H9 (cell line): ENCODE data around the gene BRF1. TPM values are rescaled to one million over a fixed set of nuclear protein-coding genes. Genes with fewer than 3 reads are reported as not detected.

Experiments
- DNase-seq: peaks from one replicate; pipeline ENCODE4 v3.0.0-alpha.2; 2017
- H2AFZ ChIP-seq: one replicate; pipeline ENCODE4 v1.6.1; 2013; ENCODE audit warnings: mild to moderate bottlenecking, low read length, control low read depth, moderate library complexity
- H2AK5ac ChIP-seq: 2 replicates; pipeline ENCODE4 v1.6.1; 2013; ENCODE audit warnings: low read length, control low read depth, mixed read lengths; ENCODE audit not compliant: insufficient read length
- H2BK120ac ChIP-seq: one replicate; pipeline ENCODE4 v1.6.1; 2013; ENCODE audit warnings: low read depth, mild to moderate bottlenecking, low read length, control low read depth, inconsistent platforms; ENCODE audit not compliant: poor library complexity, severe bottlenecking
- H2BK12ac ChIP-seq: 2 replicates; pipeline ENCODE4 v1.6.1; 2013; ENCODE audit warnings: low read length, control low read depth, mixed read lengths, low read depth; ENCODE audit not compliant: insufficient read length
- H2BK15ac ChIP-seq: 2 replicates; pipeline ENCODE4 v1.6.1; 2013; ENCODE audit warnings: low read depth, low read length, control low read depth
- H2BK20ac ChIP-seq: one replicate; pipeline ENCODE4 v1.6.1; 2013; ENCODE audit warnings: low read depth, mild to moderate bottlenecking, low read length, control low read depth, inconsistent platforms; ENCODE audit not compliant: poor library complexity, severe bottlenecking
- H2BK5ac ChIP-seq: 2 replicates; pipeline ENCODE4 v1.6.1; 2013; ENCODE audit warnings: low read length, control low read depth, mixed read lengths; ENCODE audit not compliant: insufficient read length
- H3K14ac ChIP-seq: 2 replicates; pipeline ENCODE4 v1.6.1; 2013; ENCODE audit warnings: low read length, control low read depth; ENCODE audit not compliant: insufficient read depth
- H3K18ac ChIP-seq: 2 replicates; pipeline ENCODE4 v1.6.1; 2013; ENCODE audit warnings: low read depth, mild to moderate bottlenecking, mixed read lengths, low read length, control low read depth; ENCODE audit not compliant: insufficient read length
- H3K23ac ChIP-seq: 2 replicates; pipeline ENCODE4 v1.6.1; 2013; ENCODE audit warnings: low read length, control low read depth, mixed read lengths, low read depth; ENCODE audit not compliant: insufficient read length
- H3K23me2 ChIP-seq: 2 replicates; pipeline ENCODE4 v1.6.1; 2013; ENCODE audit warnings: low read depth, mild to moderate bottlenecking, mixed read lengths, low read length, control low read depth; ENCODE audit not compliant: insufficient read length, poor library complexity, severe bottlenecking
- H3K27ac ChIP-seq: 2 replicates; pipeline ENCODE4 v1.5.1; 2013; ENCODE audit warnings: low read length, control low read depth, mixed read lengths, low read depth; ENCODE audit not compliant: insufficient read length
- H3K27me3 ChIP-seq: 2 replicates; pipeline ENCODE4 v1.6.1; 2013; ENCODE audit warnings: low read length, control low read depth, inconsistent platforms; ENCODE audit not compliant: insufficient read depth
- H3K4ac ChIP-seq: 2 replicates; pipeline ENCODE4 v1.6.1; 2013; ENCODE audit warnings: low read depth, mild to moderate bottlenecking, control low read depth, inconsistent platforms, low read length, moderate library complexity
- H3K4me1 ChIP-seq: 2 replicates; pipeline ENCODE4 v1.6.1; 2013; ENCODE audit warnings: low read length, control low read depth, inconsistent platforms; ENCODE audit not compliant: insufficient read depth
- H3K4me2 ChIP-seq: 2 replicates; pipeline ENCODE4 v1.6.1; 2013; ENCODE audit warnings: low read length, control low read depth, mixed read lengths; ENCODE audit not compliant: insufficient read length, insufficient read depth
- H3K56ac ChIP-seq: 2 replicates; pipeline ENCODE4 v1.6.1; 2013; ENCODE audit warnings: low read depth, mild to moderate bottlenecking, mixed read lengths, low read length, control low read depth; ENCODE audit not compliant: insufficient read length
- H3K79me1 ChIP-seq: 2 replicates; pipeline ENCODE4 v1.6.1; 2013; ENCODE audit warnings: low read depth, mild to moderate bottlenecking, moderate library complexity, low read length, control low read depth, inconsistent platforms; ENCODE audit not compliant: insufficient read depth, poor library complexity, severe bottlenecking
- H3K79me2 ChIP-seq: 2 replicates; pipeline ENCODE4 v1.6.1; 2013; ENCODE audit warnings: low read length, control low read depth, inconsistent platforms; ENCODE audit not compliant: insufficient read depth
- H3K9ac ChIP-seq: 2 replicates; pipeline ENCODE4 v1.6.1; 2013; ENCODE audit warnings: low read length, control low read depth, mixed read lengths; ENCODE audit not compliant: insufficient read length; ENCODE audit errors: extremely low read depth
- H3K9me3 ChIP-seq: one replicate; pipeline ENCODE4 v1.6.1; 2013; ENCODE audit warnings: low read depth, low read length, inconsistent platforms; ENCODE audit not compliant: control insufficient read depth
- H3T11ph ChIP-seq: one replicate; pipeline ENCODE4 v1.6.1; 2013; ENCODE audit warnings: mild to moderate bottlenecking, low read length, control low read depth, inconsistent platforms
- H4K20me1 ChIP-seq: one replicate; pipeline ENCODE4 v1.6.1; 2013; ENCODE audit not compliant: control insufficient read depth, insufficient read length, insufficient read depth
- H4K5ac ChIP-seq: 2 replicates; pipeline ENCODE4 v1.6.1; 2013; ENCODE audit warnings: low read depth, mild to moderate bottlenecking, mixed read lengths, low read length, control low read depth; ENCODE audit not compliant: insufficient read length
- H4K8ac ChIP-seq: replicated peaks from 2 replicates; pipeline ENCODE4 v1.6.1; 2013; ENCODE audit warnings: low read length, control low read depth, mixed read lengths, low read depth; ENCODE audit not compliant: insufficient read length
- H4K91ac ChIP-seq: 2 replicates; pipeline ENCODE4 v1.6.1; 2013; ENCODE audit warnings: low read depth, mild to moderate bottlenecking, moderate library complexity, mixed read lengths, low read length, control low read depth; ENCODE audit not compliant: insufficient read length
- H3K27ac Mint-ChIP-seq, 3 experiments: 2 replicates in 2 of 3; 3 replicates in 1 of 3; pipeline ENCODE4 v1.8.0; 2020 to 2021; ENCODE audit warnings: mixed read lengths in 3 of 3, mild to moderate bottlenecking in 1 of 3, moderate library complexity in 1 of 3
- H3K27me3 Mint-ChIP-seq: 2 replicates; pipeline ENCODE4 v1.8.0; 2021; ENCODE audit warnings: low read depth, mild to moderate bottlenecking, moderate library complexity, mixed read lengths
- H3K36me3 Mint-ChIP-seq, 3 experiments: 2 replicates in 2 of 3; 3 replicates in 1 of 3; pipeline ENCODE4 v1.8.0; 2020 to 2021; ENCODE audit warnings: low read depth in 3 of 3, mixed read lengths in 3 of 3; ENCODE audit not compliant: insufficient read depth in 1 of 3
- H3K4me1 Mint-ChIP-seq, 2 experiments: 2 replicates each; pipeline ENCODE4 v1.8.0; 2020; ENCODE audit warnings: mixed read lengths in 2 of 2
- H3K4me3 Mint-ChIP-seq, 2 experiments: 2 replicates in 1 of 2; 3 replicates in 1 of 2; pipeline ENCODE4 v1.8.0; 2020 to 2021; ENCODE audit warnings: mild to moderate bottlenecking in 2 of 2, mixed read lengths in 2 of 2, moderate library complexity in 1 of 2
- H3K9me3 Mint-ChIP-seq, 2 experiments: 2 replicates in 1 of 2; 3 replicates in 1 of 2; pipeline ENCODE4 v1.8.0; 2020; ENCODE audit warnings: mild to moderate bottlenecking in 2 of 2, mixed read lengths in 2 of 2, moderate library complexity in 1 of 2
- CTCF ChIP-seq: fragments of 200-600 bp; sonication (generic); conservative IDR thresholded peaks from 3 replicates; pipeline ENCODE4 v1.8.0; 2021; ENCODE audit warnings: antibody characterized with exemption, mild to moderate bottlenecking
- WGBS: extraction: QIAGEN DNeasy Blood & Tissue Kit; methylation state at CpG from one replicate; pipeline ENCODE4 v1.1.7; 2013; ENCODE audit warnings: missing lambda C conversion rate, low lambda C conversion rate, mixed read lengths; ENCODE audit not compliant: insufficient read length; ENCODE audit errors: extremely low coverage; 5-methylcytosine and 5-hydroxymethylcytosine counted together
- total RNA-seq: library from RNA; stranded (reverse); gene quantifications from 2 replicates; pipeline ENCODE4 v1.2.1, GENCODE V29; 2021

The BRF1 gene
- total RNA-seq, 1 experiment from 2014 or later, result 28.3 TPM

DNA sequence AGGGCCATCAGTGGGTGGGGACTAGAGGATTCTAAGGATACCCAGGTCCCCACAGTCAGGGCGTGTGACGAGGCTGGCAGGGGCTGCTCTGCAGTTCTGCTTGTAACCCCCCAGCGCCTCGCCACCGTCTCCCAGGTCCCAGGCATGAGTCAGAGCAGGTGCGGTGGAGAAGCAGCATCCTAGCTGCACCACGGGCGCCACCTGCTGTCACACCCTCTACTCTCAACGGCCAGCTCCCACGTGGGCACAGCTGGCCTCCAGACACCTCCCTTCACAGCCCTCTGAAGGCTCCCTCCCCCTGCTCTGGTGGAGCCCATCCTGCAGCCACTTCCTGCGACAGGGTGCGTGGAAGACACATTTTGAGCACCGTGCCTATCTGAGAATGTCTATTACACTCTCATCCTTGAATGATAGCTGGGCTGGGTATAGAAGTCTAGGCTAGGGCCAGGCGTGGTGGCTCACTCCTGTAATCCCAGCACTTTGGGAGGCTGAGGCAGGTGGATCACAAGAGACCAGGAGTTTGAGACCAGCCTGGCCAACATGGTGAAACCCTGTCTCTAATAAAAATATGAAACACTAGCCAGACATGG is 112.8 kb downstream of the BRF1 start:
- Mint-ChIP-seq H3K27ac (no peak overlapping the region), H3K27me3 (peaks cover 53% of the 10 kb centered on the region), H3K4me1 (peaks cover 11 to 26% of the 10 kb centered on the region in 2 experiments), H3K4me3 (no peak overlapping the region), H3K36me3 (peaks cover 3 to 6% (median 5%) of the 10 kb centered on the region in 3 experiments; a peak in 5 of 7 replicates), H3K9me3 (peaks cover 5 to 15% of the 10 kb centered on the region in 2 experiments)
- no peaks in the 10 kb centered on the region for H4K20me1 ChIP-seq
- WGBS, result no CpG with 5 or more reads among the region's 14 CpGs
- H2BK120ac ChIP-seq, result no peak overlapping the region
- no peak overlapping the region for H4K5ac ChIP-seq
- H3K9me3 ChIP-seq, result no peaks in the 10 kb centered on the region
- no peak overlapping the region for H2AFZ ChIP-seq
- H3K4me2 ChIP-seq, result no peak overlapping the region
- H3K4me1 ChIP-seq, result no peaks in the 10 kb centered on the region
- no peaks in the 10 kb centered on the region for H3K79me2 ChIP-seq
- DNase-seq, result no peak
- H3K56ac ChIP-seq, result no peak overlapping the region
- no peak overlapping the region for H2BK5ac ChIP-seq
- H2BK12ac ChIP-seq, result no peak overlapping the region
- H4K8ac ChIP-seq, result no peak overlapping the region
- no peak overlapping the region for H3K27ac ChIP-seq
- no peak overlapping the region for H3K23ac ChIP-seq
- no peak overlapping the region for H3T11ph ChIP-seq
- H3K23me2 ChIP-seq, result no peaks in the 10 kb centered on the region
- no peak overlapping the region for H3K9ac ChIP-seq
- no peak overlapping the region for H2BK15ac ChIP-seq
- H2BK20ac ChIP-seq, result no peak overlapping the region
- no peak overlapping the region for H3K14ac ChIP-seq
- H4K91ac ChIP-seq, result no peak overlapping the region
- H3K4ac ChIP-seq, result no peak overlapping the region
- no peak overlapping the region for H3K18ac ChIP-seq
- H3K27me3 ChIP-seq, result no peaks in the 10 kb centered on the region
- peak; percentile 52; the same call in 2 of the 3 replicates for TF ChIP-seq CTCF
- H2AK5ac ChIP-seq, result no peak overlapping the region
- H3K79me1 ChIP-seq, result no peaks in the 10 kb centered on the region
